GM08714 (cell line): ENCODE results near the gene NCKAP1.

Source experiments
- H3K4me3 ChIP-seq: fragments of 200-500 bp; sonication (Bioruptor generic); 2 replicates; pipeline ENCODE4 v1.5.1; 2014; ENCODE audit warnings: mild to moderate bottlenecking, low read length, inconsistent platforms
- ZNF274 ChIP-seq: IDR thresholded peaks from 2 replicates; pipeline ENCODE4 v1.6.1; 2012; ENCODE audit warnings: mild to moderate bottlenecking, low read depth, low read length

NCKAP1 gene

DNA sequence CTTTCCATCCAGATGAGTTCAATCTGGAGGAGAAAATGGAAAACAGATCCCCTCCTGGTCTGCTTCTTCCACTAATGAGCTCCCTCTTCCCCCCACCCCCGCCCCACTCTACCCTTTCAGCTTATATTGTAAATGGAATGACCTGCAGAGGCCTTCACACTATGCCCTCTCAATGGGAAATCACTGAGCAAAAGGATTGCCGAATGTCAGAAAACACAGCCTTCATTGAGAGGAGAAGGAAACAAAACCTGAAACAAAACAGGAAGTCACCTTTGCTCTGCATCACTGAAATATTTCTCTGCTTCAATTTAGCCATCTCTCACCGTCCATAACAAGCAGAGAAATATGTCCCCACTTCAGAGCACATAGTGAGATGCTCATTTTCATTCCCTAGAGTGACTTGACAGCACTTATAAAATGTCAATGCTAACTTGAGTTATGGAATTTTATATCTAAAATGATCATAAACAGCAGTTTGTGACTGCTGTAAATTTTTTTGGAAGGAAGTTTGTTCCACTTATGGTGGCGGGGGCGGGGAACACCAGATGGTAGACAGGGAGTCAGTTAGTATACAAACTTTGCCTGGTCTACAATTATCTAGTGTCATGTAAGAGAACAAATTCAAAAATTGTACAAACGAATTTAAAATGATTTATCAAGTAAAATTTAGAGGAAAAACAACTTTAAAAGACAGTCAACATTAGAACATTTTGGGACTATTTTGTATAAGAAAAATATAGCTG, 170.0 kb downstream of the NCKAP1 start:
- no peak for TF ChIP-seq ZNF274
- H3K4me3 ChIP-seq: no peak overlapping the region

GRCh38 chr2:182867426-182868053, 170.7 kb downstream of the NCKAP1 start:
- TF ChIP-seq ZNF274: no peak
- H3K4me3 ChIP-seq: peak overlapping the region; percentile 40; the same call in 1 of the 2 replicates

DNA sequence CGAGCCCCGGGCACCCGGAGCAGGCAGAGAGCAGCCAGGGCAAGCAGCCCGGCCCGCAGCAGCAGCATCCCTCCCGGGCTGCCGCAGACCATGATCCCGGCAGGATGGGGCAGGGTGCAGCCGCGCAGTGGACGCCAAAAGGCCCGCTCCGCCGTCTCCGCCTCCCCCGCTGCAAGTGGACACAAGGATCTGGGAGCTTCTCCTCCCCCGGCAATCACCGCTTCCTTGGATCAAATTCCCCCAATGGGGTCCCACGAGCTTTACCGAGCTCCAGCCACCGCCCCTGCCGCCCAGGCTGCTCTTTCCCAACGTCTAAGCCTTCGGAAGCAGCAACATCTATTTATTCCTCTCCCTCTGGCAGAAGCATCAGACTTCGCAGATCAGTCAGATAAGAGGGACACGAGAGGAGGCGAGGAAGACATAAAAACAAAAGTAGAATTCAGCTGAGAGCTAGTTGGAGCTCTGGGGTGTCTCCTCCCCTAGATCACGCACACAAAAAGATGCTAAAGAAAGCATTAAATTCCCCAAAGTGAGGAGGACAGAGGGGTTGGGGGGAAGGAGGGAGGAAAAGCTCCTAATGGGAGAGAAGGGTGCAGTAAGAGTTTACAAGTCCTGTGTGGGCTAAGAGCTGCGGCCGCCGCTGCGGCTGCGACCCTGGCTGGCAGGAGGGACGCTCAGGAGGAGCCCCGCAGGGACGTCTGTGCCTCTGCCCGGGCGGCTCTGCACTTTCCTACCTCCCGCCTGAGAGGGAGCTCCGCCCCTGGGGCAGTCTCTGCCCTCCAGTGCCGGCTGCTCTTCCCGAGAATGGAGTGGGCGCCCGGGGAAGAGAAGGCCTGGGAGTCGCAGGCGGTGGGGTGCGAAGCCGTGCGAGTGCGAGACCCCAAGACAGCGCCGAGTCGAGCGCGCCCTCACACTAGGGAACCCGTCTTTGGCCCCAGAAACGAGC, 171.5 kb downstream of the NCKAP1 start, which contains the start of gene FRZB:
FRZB (minus strand) TSS at position 177 of the 946 bp plus-strand sequence; CDS start at position 92, 85 bp downstream.
- TF ChIP-seq ZNF274: no peak
- peak within 1 kb of the TSS; percentile 40; the same call in 1 of the 2 replicates for H3K4me3 ChIP-seq

DNA sequence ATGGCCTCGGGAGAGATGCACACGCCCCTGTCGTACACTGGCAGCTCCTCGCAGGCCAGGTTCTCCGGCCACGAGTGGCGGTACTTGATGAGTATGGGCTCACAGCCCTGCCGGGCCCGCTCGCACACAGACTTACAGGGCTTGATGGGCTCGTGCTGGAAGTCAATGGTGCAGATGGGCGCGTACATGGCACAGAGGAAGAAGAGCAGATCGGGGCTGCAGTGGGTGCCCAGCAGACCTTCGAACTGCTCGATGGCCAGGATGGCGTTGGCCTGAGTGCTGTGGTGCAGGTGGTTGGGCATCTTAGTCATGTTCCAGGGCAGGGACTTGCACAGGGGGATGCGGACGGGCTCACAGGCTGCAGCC, 172.2 kb downstream of the NCKAP1 start:
- TF ChIP-seq ZNF274: no peak
- no peak overlapping the region for H3K4me3 ChIP-seq

DNA sequence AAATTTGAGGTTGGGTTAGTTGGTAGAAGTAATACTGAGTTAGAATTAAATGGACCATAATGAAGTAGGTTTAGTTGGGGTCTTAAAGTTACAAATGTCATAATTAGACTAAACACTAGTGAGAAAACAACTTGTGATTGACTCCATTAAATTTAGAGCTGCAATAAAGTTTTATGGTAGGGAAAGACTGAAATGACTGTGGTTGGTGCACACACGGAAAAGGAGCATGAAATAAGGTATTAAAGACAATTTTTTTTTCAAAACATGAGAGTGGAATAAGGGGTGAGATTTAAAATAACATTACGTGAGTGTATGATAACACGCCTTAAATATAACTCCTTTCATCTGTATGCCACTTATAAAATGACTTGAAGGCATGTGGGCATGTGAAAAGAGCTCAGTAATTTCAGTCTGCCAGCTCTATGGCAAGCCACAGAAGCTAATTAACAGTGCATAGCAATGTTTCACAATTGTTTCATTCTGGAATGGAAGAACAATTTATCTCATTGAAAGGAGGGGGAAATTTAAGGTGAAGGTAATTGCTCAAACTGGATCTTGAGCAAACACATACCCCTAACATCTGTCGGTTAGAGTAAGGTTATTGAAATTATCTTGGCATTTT, 173.2 kb downstream of the NCKAP1 start:
- H3K4me3 ChIP-seq: no peak overlapping the region
- no peak for TF ChIP-seq ZNF274

DNA sequence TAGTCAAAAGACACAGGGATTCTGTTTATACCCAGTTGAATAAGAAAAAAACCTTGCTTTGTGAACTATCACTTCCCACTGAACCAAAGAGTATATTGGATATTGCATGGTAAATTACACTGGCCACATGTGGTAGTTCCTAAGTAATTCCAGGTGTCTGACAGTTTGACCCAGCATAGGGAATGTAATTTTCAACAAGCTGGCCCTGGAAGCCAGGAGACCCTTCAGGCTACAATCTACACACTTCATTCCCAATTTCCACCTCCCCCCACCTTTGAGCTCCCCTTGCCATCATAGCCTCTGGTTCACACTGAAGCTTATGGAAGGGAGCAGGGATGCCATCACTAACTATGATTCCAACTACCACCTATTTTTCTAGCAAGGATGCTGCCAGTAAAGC, 174.6 kb downstream of the NCKAP1 start:
- no peak overlapping the region for H3K4me3 ChIP-seq
- TF ChIP-seq ZNF274: no peak

GRCh38 chr2:182862091-182862490, 176.2 kb downstream of the NCKAP1 start:
- no peak overlapping the region for H3K4me3 ChIP-seq
- TF ChIP-seq ZNF274: no peak

- H3K4me3 ChIP-seq: no peak overlapping the region
- no peak for TF ChIP-seq ZNF274
Observed at GRCh38 chr2:182860858-182861257, 177.4 kb downstream of the NCKAP1 start.
